ENCODE measurements around the gene TSEN34. TPM values are rescaled to one million over a fixed set of nuclear protein-coding genes. Genes with fewer than 3 reads are reported as not detected.
"Not testable (repeated sequence)": the region's sequence is repeated elsewhere in the genome, so short reads cannot be mapped to it uniquely, and the experiment has no call there.

TSEN34 gene
- total RNA-seq, 2 donors from 2014 or later: 8.1 to 8.9 TPM

DNA sequence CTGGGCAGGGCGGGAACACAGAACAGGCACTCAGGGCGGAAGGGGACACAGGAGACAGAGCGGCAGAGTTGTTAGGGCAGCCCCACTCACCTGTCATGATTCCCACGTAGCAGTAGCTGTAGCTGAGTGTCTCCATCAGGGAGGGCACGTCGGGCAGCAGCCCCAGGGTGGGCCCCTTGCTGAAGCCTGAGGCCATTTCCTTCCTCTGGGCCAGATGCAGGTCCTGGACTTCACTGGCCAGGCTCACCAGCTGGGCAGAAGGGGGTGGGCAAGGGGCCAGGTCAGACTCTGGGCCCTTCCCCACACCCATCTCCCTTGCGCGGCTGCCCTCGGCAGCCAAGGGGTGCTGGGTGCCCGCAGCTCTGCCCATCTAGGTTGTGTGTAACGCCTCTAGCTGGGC, 7.7 kb upstream of the TSEN34 start:
- no peaks in the 10 kb centered on the region for H3K9me3 ChIP-seq (ENCODE audit: control insufficient read depth, low read length, poor library complexity, severe bottlenecking)
- H3K4me1 Mint-ChIP-seq: peaks cover 13% of the 10 kb centered on the region
- DNase-seq (no peak), ATAC-seq (no peak)
- H3K27me3 Mint-ChIP-seq: no peaks in the 10 kb centered on the region
- no peaks in the 10 kb centered on the region for H3K36me3 Mint-ChIP-seq (ENCODE audit: low read depth)
- no peak overlapping the region for H3K27ac Mint-ChIP-seq
- H3K4me3 Mint-ChIP-seq: no peak overlapping the region

DNA sequence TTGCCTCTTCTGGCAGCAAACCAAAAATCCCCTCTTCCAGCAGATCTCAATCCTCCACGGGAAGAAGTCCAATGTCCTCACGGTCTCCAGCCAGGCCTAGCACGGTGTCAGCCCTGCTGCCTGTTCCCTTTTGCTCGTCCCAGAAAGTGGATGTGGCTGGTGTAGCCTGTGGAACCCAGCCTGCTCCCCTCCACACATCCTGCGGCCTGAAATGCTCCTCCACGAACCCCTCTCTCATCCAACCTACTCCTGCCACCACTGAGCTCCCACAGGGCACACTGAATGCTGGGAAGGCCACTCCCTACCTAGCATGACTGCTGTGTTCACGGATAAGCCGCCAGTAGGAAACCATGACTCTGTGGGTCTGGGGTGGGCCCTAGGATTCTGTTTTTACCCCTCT, 4.8 kb upstream of the TSEN34 start:
- H3K36me3 Mint-ChIP-seq (ENCODE audit: low read depth): no peaks in the 10 kb centered on the region
- no peak for ATAC-seq

DNA sequence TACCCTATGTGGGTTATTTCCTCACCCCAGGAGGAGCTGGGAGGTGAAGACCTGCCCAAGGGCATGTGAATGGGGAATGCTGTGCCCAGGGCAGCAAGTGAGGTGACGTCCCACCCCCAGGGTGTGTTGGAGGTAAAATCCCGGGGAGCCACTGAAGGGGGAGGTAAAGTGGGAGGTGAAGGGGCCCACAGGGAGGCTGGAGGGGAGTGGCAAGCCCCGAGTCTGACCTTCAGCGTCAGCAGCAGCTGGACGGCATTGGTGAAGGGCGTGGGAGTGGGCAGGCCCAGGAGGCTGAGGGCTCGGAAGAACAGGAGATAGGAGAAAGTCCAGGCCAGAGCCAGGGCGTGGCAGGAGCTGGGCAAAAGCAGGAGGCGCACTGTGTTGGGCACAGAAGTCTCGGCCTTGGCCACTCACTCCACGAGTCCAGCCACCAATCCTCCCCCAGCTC, 4.2 kb upstream of the TSEN34 start:
- Mint-ChIP-seq H3K27ac (peak overlapping the region; percentile 69), H3K4me1 (peaks cover 22% of the 10 kb centered on the region), H3K36me3 (ENCODE audit: low read depth) (no peaks in the 10 kb centered on the region), H3K27me3 (no peaks in the 10 kb centered on the region), H3K4me3 (peak overlapping the region; percentile 99)
- no peak for DNase-seq
- ATAC-seq: no peak
- H3K9me3 ChIP-seq (ENCODE audit: control insufficient read depth, low read length, poor library complexity, severe bottlenecking): no peaks in the 10 kb centered on the region

More for the DNA sequence above, 4.8 kb upstream of the TSEN34 start:
- peaks cover 17% of the 10 kb centered on the region for H3K4me1 Mint-ChIP-seq
- H3K9me3 ChIP-seq (ENCODE audit: control insufficient read depth, low read length, poor library complexity, severe bottlenecking): no peaks in the 10 kb centered on the region
- H3K27ac Mint-ChIP-seq: no peak overlapping the region
- no peak overlapping the region for H3K4me3 Mint-ChIP-seq
- no peaks in the 10 kb centered on the region for H3K27me3 Mint-ChIP-seq
- no peak for DNase-seq

DNA sequence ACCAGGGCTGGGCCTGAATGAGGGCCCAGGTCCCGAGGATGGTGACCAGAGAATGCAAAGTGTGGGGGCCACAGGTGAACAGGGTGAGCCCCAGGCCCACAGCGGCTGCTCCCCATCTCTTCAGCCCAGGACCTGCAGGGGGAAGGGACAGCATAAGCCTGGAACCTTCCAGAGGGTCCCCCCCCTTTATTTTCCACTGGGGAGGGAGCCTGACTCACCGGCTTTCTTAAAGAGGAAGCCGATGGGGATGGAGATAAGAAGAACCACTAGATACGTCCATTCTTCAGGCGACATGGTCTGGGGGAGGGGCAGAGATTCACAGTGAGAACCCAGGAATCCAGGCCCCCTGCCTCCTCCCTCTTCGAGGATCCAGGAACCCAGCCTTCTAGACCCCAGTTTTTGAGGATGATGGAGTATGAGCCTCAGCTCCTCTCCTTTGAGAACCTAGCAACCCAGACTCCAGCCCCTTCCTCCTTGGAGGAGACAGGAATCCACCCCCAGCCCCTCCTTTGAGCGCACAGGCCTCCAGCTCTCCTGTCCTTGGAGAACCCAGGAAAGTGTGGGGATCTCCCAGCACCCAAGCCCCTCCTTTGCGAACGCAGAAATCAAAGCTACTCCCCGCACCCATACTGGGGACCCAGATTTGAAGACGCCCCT, 2.8 kb upstream of the TSEN34 start:
- H3K36me3 Mint-ChIP-seq (ENCODE audit: low read depth): no peaks in the 10 kb centered on the region
- H3K27me3 Mint-ChIP-seq: no peaks in the 10 kb centered on the region
- DNase-seq (peak in 1 of 3 donors; percentile 44), ATAC-seq (no peak)
- H3K9me3 ChIP-seq (ENCODE audit: control insufficient read depth, low read length, poor library complexity, severe bottlenecking): no peaks in the 10 kb centered on the region
- H3K4me3 Mint-ChIP-seq: peak overlapping the region; percentile 99
- peaks cover 26% of the 10 kb centered on the region for H3K4me1 Mint-ChIP-seq
- peak overlapping the region; percentile 88 for H3K27ac Mint-ChIP-seq

DNA sequence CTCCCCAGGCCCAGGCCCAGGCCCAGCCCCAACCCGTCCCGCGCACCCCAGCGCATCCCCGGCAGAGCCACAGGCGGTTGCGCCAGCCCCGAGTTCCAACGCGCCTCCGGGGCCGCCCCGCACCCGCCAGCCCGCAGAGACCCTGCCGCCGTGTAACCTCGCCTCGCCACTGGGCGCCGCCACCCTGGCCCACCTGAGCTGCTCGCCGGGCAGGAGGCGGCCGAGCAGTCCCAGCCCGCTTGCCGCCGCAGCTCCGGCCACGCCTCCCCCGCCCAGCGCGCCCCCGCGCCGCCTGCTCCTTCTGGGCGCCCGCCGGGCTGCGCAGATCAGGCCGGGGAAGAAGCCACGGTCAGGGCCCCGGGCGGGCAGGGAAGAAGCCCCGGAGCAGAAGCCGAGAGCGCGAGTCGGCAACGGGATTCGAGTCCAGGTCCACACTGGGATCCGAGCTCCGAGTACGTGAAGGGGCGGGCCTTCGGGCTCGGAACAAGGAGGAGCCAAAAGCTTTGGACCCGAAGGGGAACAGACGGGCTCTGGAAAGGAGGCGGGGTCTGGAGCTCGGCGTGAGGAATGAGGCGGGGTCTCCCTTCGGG, 1.9 kb upstream of the TSEN34 start, which contains the start of gene MBOAT7:
Gene MBOAT7, minus strand, starts transcription at position 436 of the 590 bp plus-strand sequence. CDS start 1,072 bp downstream, outside the sequence.
- peak within 1 kb of the TSS; percentile 99 for H3K27ac Mint-ChIP-seq
- H3K4me3 Mint-ChIP-seq: peak within 1 kb of the TSS; percentile 99
- DNase-seq (no peak), ATAC-seq (peak; percentile 0)
- H3K4me1 Mint-ChIP-seq: peaks cover 26% of the 10 kb centered on the region
- no peaks in the 10 kb centered on the region for H3K36me3 Mint-ChIP-seq (ENCODE audit: low read depth)
- no peaks in the 10 kb centered on the region for H3K9me3 ChIP-seq (ENCODE audit: control insufficient read depth, low read length, poor library complexity, severe bottlenecking)
- no peaks in the 10 kb centered on the region for H3K27me3 Mint-ChIP-seq

DNA sequence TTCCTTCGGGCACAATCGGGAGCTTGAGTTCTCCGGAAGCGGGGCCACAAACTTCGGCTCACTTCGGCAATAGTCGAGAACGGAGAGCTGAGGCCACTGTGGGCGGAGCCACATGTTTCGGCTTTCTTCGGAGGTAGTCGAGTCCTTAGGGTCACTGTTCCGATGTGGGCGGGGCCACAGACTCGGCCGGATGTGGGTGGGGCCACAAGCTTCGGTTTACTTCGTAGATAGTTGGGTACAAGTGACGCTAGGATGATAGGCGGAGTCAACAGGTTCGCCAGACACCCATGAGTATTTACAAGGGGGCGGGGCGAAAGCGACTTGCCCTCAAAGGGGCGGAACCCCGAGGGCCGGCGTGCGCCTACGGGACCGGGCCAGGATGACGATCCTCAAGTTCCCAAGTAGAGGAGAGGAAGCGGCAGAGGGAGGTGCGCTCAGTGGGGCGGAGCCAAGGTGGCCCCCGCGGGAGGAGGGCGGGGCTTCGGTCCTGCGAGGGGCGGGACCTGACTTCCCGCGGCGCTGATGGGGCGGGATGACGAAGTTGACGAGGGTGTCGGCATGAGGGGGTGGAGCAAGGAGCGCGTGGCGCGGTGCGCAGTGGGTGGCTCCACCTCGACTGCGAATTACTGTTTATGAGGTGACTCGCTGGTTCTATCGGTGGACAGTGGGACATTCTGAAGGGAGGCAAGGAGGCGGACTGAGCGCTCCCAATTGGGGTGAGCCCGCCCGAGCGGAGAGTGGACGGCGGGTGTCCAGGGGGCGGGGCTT, 1.2 kb upstream of the TSEN34 start:
- ATAC-seq (peak; percentile 66), DNase-seq (peak; percentile 98 to 100 (median 99))
- Mint-ChIP-seq H3K27ac (peak overlapping the region; percentile 99), H3K36me3 (ENCODE audit: low read depth) (no peaks in the 10 kb centered on the region), H3K27me3 (no peaks in the 10 kb centered on the region), H3K4me3 (peak overlapping the region; percentile 99), H3K4me1 (peaks cover 26% of the 10 kb centered on the region)
- no peaks in the 10 kb centered on the region for H3K9me3 ChIP-seq (ENCODE audit: control insufficient read depth, low read length, poor library complexity, severe bottlenecking)

DNA sequence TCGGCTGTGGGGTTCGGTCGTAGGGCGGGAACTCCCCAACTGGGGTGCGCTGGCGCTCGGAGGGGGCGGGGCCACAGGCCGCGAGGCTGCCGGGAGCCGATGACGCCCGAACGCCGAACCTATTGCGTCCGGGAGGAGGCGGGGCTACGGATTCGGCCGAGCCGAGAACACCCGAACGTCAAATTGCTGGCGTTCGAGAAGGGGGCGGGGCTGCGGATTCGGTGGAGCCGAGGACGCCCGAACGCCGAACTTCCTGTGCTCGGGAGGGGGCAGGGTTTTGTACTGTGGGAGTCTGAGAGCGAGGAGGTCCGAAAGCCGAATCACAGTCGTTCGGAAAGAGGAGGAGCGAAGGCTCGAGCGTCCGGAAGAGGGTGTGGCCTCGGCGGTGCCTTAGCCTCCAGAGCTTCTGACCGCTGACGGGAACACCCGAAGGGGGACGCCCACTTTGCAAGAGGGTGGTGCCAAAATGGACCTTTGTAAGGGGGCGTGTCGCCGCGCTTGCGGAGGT, 551 bp upstream of the TSEN34 start:
- H3K36me3 Mint-ChIP-seq (ENCODE audit: low read depth): no peaks in the 10 kb centered on the region
- peak overlapping the region; percentile 99 for H3K27ac Mint-ChIP-seq
- peaks cover 26% of the 10 kb centered on the region for H3K4me1 Mint-ChIP-seq
- DNase-seq (peak; percentile 99 to 100 (median 100)), ATAC-seq (peak; percentile 67)
- H3K4me3 Mint-ChIP-seq: peak overlapping the region; percentile 99
- H3K27me3 Mint-ChIP-seq: no peaks in the 10 kb centered on the region
- no peaks in the 10 kb centered on the region for H3K9me3 ChIP-seq (ENCODE audit: control insufficient read depth, low read length, poor library complexity, severe bottlenecking)

DNA sequence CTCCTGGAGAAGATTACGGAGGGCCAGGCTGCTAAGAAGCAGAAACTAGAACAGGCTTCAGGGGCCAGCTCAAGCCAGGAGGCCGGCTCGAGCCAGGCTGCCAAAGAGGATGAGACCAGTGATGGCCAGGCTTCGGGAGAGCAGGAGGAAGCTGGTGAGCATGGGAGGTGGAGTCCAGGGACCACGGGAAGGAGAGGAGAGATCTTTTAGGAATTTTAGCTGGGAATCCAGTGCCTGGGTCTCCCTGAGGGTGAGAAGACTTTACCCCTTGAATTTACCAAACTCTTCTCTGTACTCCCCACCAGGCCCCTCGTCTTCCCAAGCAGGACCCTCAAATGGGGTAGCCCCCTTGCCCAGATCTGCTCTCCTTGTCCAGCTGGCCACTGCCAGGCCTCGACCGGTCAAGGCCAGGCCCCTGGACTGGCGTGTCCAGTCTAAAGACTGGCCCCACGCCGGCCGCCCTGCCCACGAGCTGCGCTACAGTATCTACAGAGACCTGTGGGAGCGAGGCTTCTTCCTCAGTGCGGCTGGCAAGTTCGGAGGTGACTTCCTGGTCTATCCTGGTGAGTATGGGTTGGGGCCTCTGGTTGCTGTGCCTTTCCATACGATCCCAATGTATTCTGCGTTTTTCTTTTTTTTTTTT, 824 bp downstream of the TSEN34 start:
- Mint-ChIP-seq H3K4me1 (peaks cover 24% of the 10 kb centered on the region), H3K27ac (peak overlapping the region; percentile 99), H3K27me3 (no peaks in the 10 kb centered on the region), H3K4me3 (peak overlapping the region; percentile 99), H3K36me3 (ENCODE audit: low read depth) (no peaks in the 10 kb centered on the region)
- H3K9me3 ChIP-seq (ENCODE audit: control insufficient read depth, low read length, poor library complexity, severe bottlenecking): no peaks in the 10 kb centered on the region
- ATAC-seq (no peak), DNase-seq (no peak)

DNA sequence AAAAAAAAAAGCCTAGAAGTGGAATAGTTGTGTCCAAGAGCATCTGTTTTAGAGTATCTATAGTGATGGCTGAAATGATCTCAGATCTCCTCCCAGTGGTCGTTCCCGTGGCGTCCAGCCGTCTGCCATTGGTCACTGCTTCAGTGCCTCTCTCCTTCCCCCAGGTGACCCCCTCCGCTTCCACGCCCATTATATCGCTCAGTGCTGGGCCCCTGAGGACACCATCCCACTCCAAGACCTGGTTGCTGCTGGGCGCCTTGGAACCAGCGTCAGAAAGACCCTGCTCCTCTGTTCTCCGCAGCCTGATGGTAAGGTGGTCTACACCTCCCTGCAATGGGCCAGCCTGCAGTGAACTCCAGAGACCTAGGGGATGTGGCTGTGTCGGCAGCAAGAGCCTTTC, 1.9 kb downstream of the TSEN34 start:
- Mint-ChIP-seq H3K27ac (no peak overlapping the region), H3K4me1 (peaks cover 14% of the 10 kb centered on the region), H3K36me3 (ENCODE audit: low read depth) (no peaks in the 10 kb centered on the region), H3K4me3 (peak overlapping the region; percentile 99), H3K27me3 (no peaks in the 10 kb centered on the region)
- ATAC-seq (no peak), DNase-seq (no peak)
- no peaks in the 10 kb centered on the region for H3K9me3 ChIP-seq (ENCODE audit: control insufficient read depth, low read length, poor library complexity, severe bottlenecking)

DNA sequence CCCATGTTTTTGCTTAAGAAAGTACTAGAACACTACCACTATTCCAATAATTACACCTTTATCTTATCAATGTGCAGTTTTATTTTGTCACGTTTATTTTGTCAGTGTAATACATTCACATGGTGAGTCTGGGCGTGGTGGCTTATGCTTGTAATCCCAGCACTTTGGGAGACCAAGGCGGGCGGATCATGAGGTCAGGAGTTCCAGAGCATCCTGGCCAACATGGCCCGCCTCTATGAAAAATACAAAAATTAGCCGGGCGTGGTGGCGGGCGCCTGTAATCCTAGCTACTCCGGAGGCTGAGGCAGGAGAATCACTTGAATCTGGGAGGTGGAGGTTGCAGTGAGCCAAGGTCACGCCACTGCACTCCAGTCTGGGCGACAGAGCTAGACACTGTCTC, 3.4 kb downstream of the TSEN34 start:
- not testable (repeated sequence) for ATAC-seq; DNase-seq; H3K9me3 ChIP-seq (ENCODE audit: control insufficient read depth, low read length, poor library complexity, severe bottlenecking); H3K4me3 Mint-ChIP-seq; H3K27ac Mint-ChIP-seq; H3K36me3 Mint-ChIP-seq (ENCODE audit: low read depth); H3K27me3 Mint-ChIP-seq
- peaks cover 14% of the 10 kb centered on the region for H3K4me1 Mint-ChIP-seq

DNA sequence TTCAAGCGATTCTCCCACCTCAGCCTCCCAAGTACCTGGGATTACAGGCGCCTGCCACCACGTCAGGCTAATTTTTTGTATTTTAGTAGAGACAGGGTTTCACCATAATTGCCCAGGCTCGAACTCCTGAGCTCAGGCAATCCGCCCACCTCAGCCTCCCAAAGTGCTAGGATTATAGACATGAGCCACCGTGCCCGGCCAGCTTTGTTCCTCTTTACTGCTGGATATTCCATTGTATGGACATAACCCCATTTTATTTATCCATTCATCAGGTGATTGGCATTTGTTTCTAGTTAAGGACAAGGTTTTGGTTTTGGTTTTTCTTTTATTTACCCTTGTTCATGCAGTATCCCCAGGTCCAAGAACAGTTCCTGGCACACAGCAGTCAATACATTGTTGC, 5.4 kb downstream of the TSEN34 start:
- Mint-ChIP-seq H3K36me3 (ENCODE audit: low read depth) (peaks cover 5% of the 10 kb centered on the region), H3K27ac (no peak overlapping the region), H3K27me3 (peaks cover 5% of the 10 kb centered on the region), H3K4me3 (no peak overlapping the region), H3K4me1 (peaks cover 19% of the 10 kb centered on the region)
- DNase-seq (no peak), ATAC-seq (no peak)
- no peaks in the 10 kb centered on the region for H3K9me3 ChIP-seq (ENCODE audit: control insufficient read depth, low read length, poor library complexity, severe bottlenecking)

DNA sequence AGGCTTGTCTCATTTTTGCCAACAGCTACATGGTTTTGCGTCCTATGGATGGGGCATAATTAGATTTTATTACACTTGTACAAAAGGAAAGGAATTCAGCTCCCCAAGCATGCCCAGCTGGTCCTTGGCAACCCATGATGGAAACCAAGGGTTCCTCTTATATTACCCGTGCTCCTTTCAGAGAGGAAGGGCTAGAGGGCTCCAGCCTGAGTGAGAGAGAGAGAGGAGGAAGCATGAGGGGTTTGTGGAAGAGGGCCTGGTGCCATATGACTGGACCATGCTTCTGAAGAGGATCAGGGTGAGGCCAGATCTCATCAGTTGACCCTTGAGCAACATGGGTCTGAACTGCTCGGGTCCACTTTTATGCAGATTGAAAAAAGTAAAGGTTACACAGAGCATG, 6.0 kb downstream of the TSEN34 start:
- no peak for DNase-seq
- no peaks in the 10 kb centered on the region for H3K9me3 ChIP-seq (ENCODE audit: control insufficient read depth, low read length, poor library complexity, severe bottlenecking)
- Mint-ChIP-seq H3K4me1 (peaks cover 18% of the 10 kb centered on the region), H3K27ac (no peak overlapping the region), H3K36me3 (ENCODE audit: low read depth) (peaks cover 5% of the 10 kb centered on the region), H3K4me3 (no peak overlapping the region), H3K27me3 (peaks cover 5% of the 10 kb centered on the region)
- ATAC-seq: no peak

DNA sequence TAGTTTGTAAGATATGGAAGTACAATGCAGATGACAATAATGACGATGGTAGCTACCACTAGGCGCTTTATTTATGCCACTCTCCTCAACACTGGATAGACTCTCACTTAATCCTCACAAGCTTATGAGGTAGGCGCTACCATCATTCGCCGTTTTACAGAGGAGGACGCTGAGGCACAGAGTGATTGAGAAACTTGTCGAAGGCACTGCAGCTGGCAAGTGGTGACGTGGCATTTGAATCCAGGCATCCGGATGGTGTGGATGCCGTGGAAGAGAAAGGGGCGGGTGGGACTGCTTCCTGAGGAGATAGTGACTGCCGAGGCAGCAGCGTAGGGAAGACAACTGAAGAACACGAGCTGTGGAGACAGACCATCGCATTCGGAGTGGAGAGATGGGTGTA, 8.3 kb downstream of the TSEN34 start:
- Mint-ChIP-seq H3K36me3 (ENCODE audit: low read depth) (peaks cover 5% of the 10 kb centered on the region), H3K27me3 (peaks cover 5% of the 10 kb centered on the region), H3K4me3 (peak overlapping the region; percentile 60), H3K27ac (peak overlapping the region; percentile 100), H3K4me1 (peaks cover 31% of the 10 kb centered on the region)
- ATAC-seq (no peak), DNase-seq (no peak)
- H3K9me3 ChIP-seq (ENCODE audit: control insufficient read depth, low read length, poor library complexity, severe bottlenecking): no peaks in the 10 kb centered on the region

Measured in T-helper 17 cell (primary cell).